H9 (cell line): ENCODE data around the gene ATAD2B. TPM values are rescaled to one million over a fixed set of nuclear protein-coding genes. Genes with fewer than 3 reads are reported as not detected.
A peak's percentile ranks its signal among the peaks of the same experiment; 100 is the strongest.

Source experiments
- DNase-seq: peaks from one replicate; pipeline ENCODE4 v3.0.0-alpha.2; 2017
- H2AFZ ChIP-seq: one replicate; pipeline ENCODE4 v1.6.1; 2013; ENCODE audit warnings: mild to moderate bottlenecking, low read length, control low read depth, moderate library complexity
- H2AK5ac ChIP-seq: 2 replicates; pipeline ENCODE4 v1.6.1; 2013; ENCODE audit warnings: low read length, control low read depth, mixed read lengths; ENCODE audit not compliant: insufficient read length
- H2BK120ac ChIP-seq: one replicate; pipeline ENCODE4 v1.6.1; 2013; ENCODE audit warnings: low read depth, mild to moderate bottlenecking, low read length, control low read depth, inconsistent platforms; ENCODE audit not compliant: poor library complexity, severe bottlenecking
- H2BK12ac ChIP-seq: 2 replicates; pipeline ENCODE4 v1.6.1; 2013; ENCODE audit warnings: low read length, control low read depth, mixed read lengths, low read depth; ENCODE audit not compliant: insufficient read length
- H2BK15ac ChIP-seq: 2 replicates; pipeline ENCODE4 v1.6.1; 2013; ENCODE audit warnings: low read depth, low read length, control low read depth
- H2BK20ac ChIP-seq: one replicate; pipeline ENCODE4 v1.6.1; 2013; ENCODE audit warnings: low read depth, mild to moderate bottlenecking, low read length, control low read depth, inconsistent platforms; ENCODE audit not compliant: poor library complexity, severe bottlenecking
- H2BK5ac ChIP-seq: 2 replicates; pipeline ENCODE4 v1.6.1; 2013; ENCODE audit warnings: low read length, control low read depth, mixed read lengths; ENCODE audit not compliant: insufficient read length
- H3K14ac ChIP-seq: 2 replicates; pipeline ENCODE4 v1.6.1; 2013; ENCODE audit warnings: low read length, control low read depth; ENCODE audit not compliant: insufficient read depth
- H3K18ac ChIP-seq: 2 replicates; pipeline ENCODE4 v1.6.1; 2013; ENCODE audit warnings: low read depth, mild to moderate bottlenecking, mixed read lengths, low read length, control low read depth; ENCODE audit not compliant: insufficient read length
- H3K23ac ChIP-seq: 2 replicates; pipeline ENCODE4 v1.6.1; 2013; ENCODE audit warnings: low read length, control low read depth, mixed read lengths, low read depth; ENCODE audit not compliant: insufficient read length
- H3K23me2 ChIP-seq: 2 replicates; pipeline ENCODE4 v1.6.1; 2013; ENCODE audit warnings: low read depth, mild to moderate bottlenecking, mixed read lengths, low read length, control low read depth; ENCODE audit not compliant: insufficient read length, poor library complexity, severe bottlenecking
- H3K27ac ChIP-seq: 2 replicates; pipeline ENCODE4 v1.5.1; 2013; ENCODE audit warnings: low read length, control low read depth, mixed read lengths, low read depth; ENCODE audit not compliant: insufficient read length
- H3K27me3 ChIP-seq: 2 replicates; pipeline ENCODE4 v1.6.1; 2013; ENCODE audit warnings: low read length, control low read depth, inconsistent platforms; ENCODE audit not compliant: insufficient read depth
- H3K4ac ChIP-seq: 2 replicates; pipeline ENCODE4 v1.6.1; 2013; ENCODE audit warnings: low read depth, mild to moderate bottlenecking, control low read depth, inconsistent platforms, low read length, moderate library complexity
- H3K4me1 ChIP-seq: 2 replicates; pipeline ENCODE4 v1.6.1; 2013; ENCODE audit warnings: low read length, control low read depth, inconsistent platforms; ENCODE audit not compliant: insufficient read depth
- H3K4me2 ChIP-seq: 2 replicates; pipeline ENCODE4 v1.6.1; 2013; ENCODE audit warnings: low read length, control low read depth, mixed read lengths; ENCODE audit not compliant: insufficient read length, insufficient read depth
- H3K56ac ChIP-seq: 2 replicates; pipeline ENCODE4 v1.6.1; 2013; ENCODE audit warnings: low read depth, mild to moderate bottlenecking, mixed read lengths, low read length, control low read depth; ENCODE audit not compliant: insufficient read length
- H3K79me1 ChIP-seq: 2 replicates; pipeline ENCODE4 v1.6.1; 2013; ENCODE audit warnings: low read depth, mild to moderate bottlenecking, moderate library complexity, low read length, control low read depth, inconsistent platforms; ENCODE audit not compliant: insufficient read depth, poor library complexity, severe bottlenecking
- H3K79me2 ChIP-seq: 2 replicates; pipeline ENCODE4 v1.6.1; 2013; ENCODE audit warnings: low read length, control low read depth, inconsistent platforms; ENCODE audit not compliant: insufficient read depth
- H3K9ac ChIP-seq: 2 replicates; pipeline ENCODE4 v1.6.1; 2013; ENCODE audit warnings: low read length, control low read depth, mixed read lengths; ENCODE audit not compliant: insufficient read length; ENCODE audit errors: extremely low read depth
- H3K9me3 ChIP-seq: one replicate; pipeline ENCODE4 v1.6.1; 2013; ENCODE audit warnings: low read depth, low read length, inconsistent platforms; ENCODE audit not compliant: control insufficient read depth
- H3T11ph ChIP-seq: one replicate; pipeline ENCODE4 v1.6.1; 2013; ENCODE audit warnings: mild to moderate bottlenecking, low read length, control low read depth, inconsistent platforms
- H4K20me1 ChIP-seq: one replicate; pipeline ENCODE4 v1.6.1; 2013; ENCODE audit not compliant: control insufficient read depth, insufficient read length, insufficient read depth
- H4K5ac ChIP-seq: 2 replicates; pipeline ENCODE4 v1.6.1; 2013; ENCODE audit warnings: low read depth, mild to moderate bottlenecking, mixed read lengths, low read length, control low read depth; ENCODE audit not compliant: insufficient read length
- H4K8ac ChIP-seq: replicated peaks from 2 replicates; pipeline ENCODE4 v1.6.1; 2013; ENCODE audit warnings: low read length, control low read depth, mixed read lengths, low read depth; ENCODE audit not compliant: insufficient read length
- H4K91ac ChIP-seq: 2 replicates; pipeline ENCODE4 v1.6.1; 2013; ENCODE audit warnings: low read depth, mild to moderate bottlenecking, moderate library complexity, mixed read lengths, low read length, control low read depth; ENCODE audit not compliant: insufficient read length
- H3K27ac Mint-ChIP-seq, 3 experiments: 2 replicates in 2 of 3; 3 replicates in 1 of 3; pipeline ENCODE4 v1.8.0; 2020 to 2021; ENCODE audit warnings: mixed read lengths in 3 of 3, mild to moderate bottlenecking in 1 of 3, moderate library complexity in 1 of 3
- H3K27me3 Mint-ChIP-seq: 2 replicates; pipeline ENCODE4 v1.8.0; 2021; ENCODE audit warnings: low read depth, mild to moderate bottlenecking, moderate library complexity, mixed read lengths
- H3K36me3 Mint-ChIP-seq, 3 experiments: 2 replicates in 2 of 3; 3 replicates in 1 of 3; pipeline ENCODE4 v1.8.0; 2020 to 2021; ENCODE audit warnings: low read depth in 3 of 3, mixed read lengths in 3 of 3; ENCODE audit not compliant: insufficient read depth in 1 of 3
- H3K4me1 Mint-ChIP-seq, 2 experiments: 2 replicates each; pipeline ENCODE4 v1.8.0; 2020; ENCODE audit warnings: mixed read lengths in 2 of 2
- H3K4me3 Mint-ChIP-seq, 2 experiments: 2 replicates in 1 of 2; 3 replicates in 1 of 2; pipeline ENCODE4 v1.8.0; 2020 to 2021; ENCODE audit warnings: mild to moderate bottlenecking in 2 of 2, mixed read lengths in 2 of 2, moderate library complexity in 1 of 2
- H3K9me3 Mint-ChIP-seq, 2 experiments: 2 replicates in 1 of 2; 3 replicates in 1 of 2; pipeline ENCODE4 v1.8.0; 2020; ENCODE audit warnings: mild to moderate bottlenecking in 2 of 2, mixed read lengths in 2 of 2, moderate library complexity in 1 of 2
- CTCF ChIP-seq: fragments of 200-600 bp; sonication (generic); conservative IDR thresholded peaks from 3 replicates; pipeline ENCODE4 v1.8.0; 2021; ENCODE audit warnings: antibody characterized with exemption, mild to moderate bottlenecking
- WGBS: extraction: QIAGEN DNeasy Blood & Tissue Kit; methylation state at CpG from one replicate; pipeline ENCODE4 v1.1.7; 2013; ENCODE audit warnings: missing lambda C conversion rate, low lambda C conversion rate, mixed read lengths; ENCODE audit not compliant: insufficient read length; ENCODE audit errors: extremely low coverage; 5-methylcytosine and 5-hydroxymethylcytosine counted together
- total RNA-seq: library from RNA; stranded (reverse); gene quantifications from 2 replicates; pipeline ENCODE4 v1.2.1, GENCODE V29; 2021

The ATAD2B gene
- total RNA-seq, 1 experiment from 2014 or later: 21.4 TPM

GRCh38 chr2:23912054-23912453, 14.9 kb downstream of the ATAD2B start:
- Histone ChIP-seq H3K27me3 (no peaks in the 10 kb centered on the region), H3K56ac (no peak overlapping the region), H3K23ac (no peak overlapping the region), H2BK120ac (no peak overlapping the region), H3K27ac (no peak overlapping the region), H3K4me1 (no peaks in the 10 kb centered on the region), H3K4me2 (no peak overlapping the region), H3K9ac (no peak overlapping the region), H2BK20ac (no peak overlapping the region), H3K4ac (no peak overlapping the region), H3T11ph (no peak overlapping the region), H4K8ac (no peak overlapping the region), H3K79me2 (peaks cover 4% of the 10 kb centered on the region; the same call in 1 of the 2 replicates), H2BK12ac (no peak overlapping the region), H4K5ac (no peak overlapping the region), H3K9me3 (no peaks in the 10 kb centered on the region), H3K79me1 (peaks cover 4% of the 10 kb centered on the region), H2AK5ac (no peak overlapping the region), H3K18ac (no peak overlapping the region), H4K20me1 (no peaks in the 10 kb centered on the region), H2BK5ac (no peak overlapping the region), H4K91ac (no peak overlapping the region), H3K23me2 (no peaks in the 10 kb centered on the region), H2BK15ac (no peak overlapping the region), H2AFZ (no peak overlapping the region), H3K14ac (no peak overlapping the region)
- DNase-seq: no peak
- H3K4me1 Mint-ChIP-seq: peaks cover 9 to 12% of the 10 kb centered on the region in 2 experiments
- no peaks in the 10 kb centered on the region for H3K27me3 Mint-ChIP-seq
- peaks cover 0 to 4% (median 3%) of the 10 kb centered on the region in 3 experiments; a peak in 1 of 7 replicates for H3K36me3 Mint-ChIP-seq
- WGBS: no CpG with 5 or more reads among the region's 3 CpGs
- H3K27ac Mint-ChIP-seq: peak overlapping the region in 1 of 3 experiments; percentile 82; a peak in 1 of 7 replicates
- no peak for TF ChIP-seq CTCF
- peaks cover 0 to 2% of the 10 kb centered on the region in 2 experiments; a peak in 2 of 5 replicates for H3K9me3 Mint-ChIP-seq
- H3K4me3 Mint-ChIP-seq: no peak overlapping the region; a peak in 1 of 5 replicates
